GM23338 (cell line): ENCODE data around the gene ZNF532. TPM values are rescaled to one million over a fixed set of nuclear protein-coding genes. Genes with fewer than 3 reads are reported as not detected.
A peak's percentile ranks its signal among the peaks of the same experiment; 100 is the strongest.

Experiments used
- ATAC-seq: fragments of 200-7000 bp; cut with Tn5 transposase; 3 replicates; pipeline ENCODE4 v1.9.1; 2020
- DNase-seq: peaks from one replicate; pipeline ENCODE4 v3.0.0-alpha.2; 2015; ENCODE audit warnings: low spot score
- H2AFZ ChIP-seq: fragments of 200-600 bp; sonication (generic); 2 replicates; pipeline ENCODE4 v1.8.0; 2016; ENCODE audit warnings: antibody characterized with exemption, mild to moderate bottlenecking, moderate library complexity
- H3F3A ChIP-seq: fragments of 200-600 bp; sonication (generic); replicated peaks from 2 replicates; pipeline ENCODE4 v1.8.0; 2017; ENCODE audit warnings: antibody characterized with exemption, mixed run types, low read depth
- H3K27ac ChIP-seq: fragments of 200-600 bp; sonication (generic); 2 replicates; pipeline ENCODE4 v1.6.1; 2016; ENCODE audit warnings: low read depth
- H3K27me3 ChIP-seq: fragments of 200-600 bp; sonication (generic); 2 replicates; pipeline ENCODE4 v1.8.0; 2016; ENCODE audit warnings: mild to moderate bottlenecking, mixed run types, moderate library complexity; ENCODE audit not compliant: insufficient read depth
- H3K36me3 ChIP-seq: fragments of 200-600 bp; sonication (generic); 2 replicates; pipeline ENCODE4 v1.8.0; 2016; ENCODE audit warnings: mild to moderate bottlenecking; ENCODE audit not compliant: insufficient read depth
- H3K4me1 ChIP-seq: fragments of 200-600 bp; sonication (generic); 2 replicates; pipeline ENCODE4 v1.8.0; 2016; ENCODE audit warnings: mild to moderate bottlenecking, moderate library complexity; ENCODE audit not compliant: insufficient read depth
- H3K4me2 ChIP-seq: fragments of 200-600 bp; sonication (generic); 2 replicates; pipeline ENCODE4 v1.7.1; 2017; ENCODE audit warnings: mixed run types
- H3K4me3 ChIP-seq: fragments of 200-600 bp; sonication (generic); 2 replicates; pipeline ENCODE4 v1.6.1; 2016; ENCODE audit warnings: mixed run types
- H3K79me2 ChIP-seq: fragments of 200-600 bp; sonication (generic); replicated peaks from 2 replicates; pipeline ENCODE4 v1.8.0; 2017; ENCODE audit warnings: mild to moderate bottlenecking; ENCODE audit not compliant: insufficient read depth
- H3K9me2 ChIP-seq: fragments of 200-600 bp; sonication (generic); 2 replicates; pipeline ENCODE4 v1.8.0; 2017; ENCODE audit not compliant: insufficient read depth
- H4K20me1 ChIP-seq: fragments of 200-600 bp; sonication (generic); replicated peaks from 2 replicates; pipeline ENCODE4 v1.8.0; 2017; ENCODE audit warnings: mild to moderate bottlenecking; ENCODE audit not compliant: insufficient read depth
- H3K27ac Mint-ChIP-seq: 2 replicates; pipeline ENCODE4 v1.8.0; 2020; ENCODE audit warnings: inconsistent platforms, mild to moderate bottlenecking, moderate library complexity, mixed read lengths
- H3K27me3 Mint-ChIP-seq: 3 replicates; pipeline ENCODE4 v1.8.0; 2022; ENCODE audit warnings: low read depth, mild to moderate bottlenecking, moderate library complexity, mixed read lengths, inconsistent platforms; ENCODE audit not compliant: insufficient read depth, poor library complexity
- H3K36me3 Mint-ChIP-seq: 3 replicates; pipeline ENCODE4 v1.8.0; 2021; ENCODE audit warnings: low read depth, mild to moderate bottlenecking, inconsistent platforms, moderate library complexity, mixed read lengths
- H3K4me1 Mint-ChIP-seq: 3 replicates; pipeline ENCODE4 v1.8.0; 2020; ENCODE audit warnings: mild to moderate bottlenecking, inconsistent platforms, mixed read lengths
- H3K4me3 Mint-ChIP-seq: 3 replicates; pipeline ENCODE4 v1.8.0; 2021; ENCODE audit warnings: moderate library complexity, mild to moderate bottlenecking, inconsistent platforms, mixed read lengths
- H3K9me3 Mint-ChIP-seq: 3 replicates; pipeline ENCODE4 v1.8.0; 2020; ENCODE audit warnings: moderate library complexity, mild to moderate bottlenecking, inconsistent platforms, mixed read lengths
- CREB1 ChIP-seq: fragments of 250-450 bp; sonication (Bioruptor Pico); IDR thresholded peaks from 2 replicates; pipeline ENCODE4 v1.5.0; 2020; ENCODE audit warnings: low read depth, mild to moderate bottlenecking, moderate library complexity
- EZH2 ChIP-seq: fragments of 200-600 bp; sonication (generic); IDR thresholded peaks from one replicate; pipeline ENCODE4 v1.8.0; 2017; ENCODE audit warnings: antibody characterized with exemption, mild to moderate bottlenecking, low read depth; ENCODE audit not compliant: unreplicated experiment
- EZH2phosphoT487 ChIP-seq: fragments of 200-600 bp; sonication (generic); IDR thresholded peaks from one replicate; pipeline ENCODE4 v1.8.1; 2018; ENCODE audit warnings: antibody characterized with exemption; ENCODE audit not compliant: unreplicated experiment
- POLR2AphosphoS5 ChIP-seq: IDR thresholded peaks from 2 replicates; pipeline ENCODE4 v1.6.1; 2016; ENCODE audit warnings: antibody characterized with exemption, low read depth
- STAT1 ChIP-seq: IDR thresholded peaks from one replicate; pipeline ENCODE4 v1.6.1; 2016; ENCODE audit warnings: antibody characterized with exemption; ENCODE audit not compliant: unreplicated experiment
- ZNF331 ChIP-seq: fragments of 250-450 bp; sonication (Bioruptor Pico); IDR thresholded peaks from 2 replicates; pipeline ENCODE4 v1.5.0; 2020; ENCODE audit warnings: low read depth, mild to moderate bottlenecking, moderate library complexity
- ZNF462 ChIP-seq: fragments of 250-450 bp; sonication (Bioruptor Pico); IDR thresholded peaks from 2 replicates; pipeline ENCODE4 v1.5.0; 2020; ENCODE audit warnings: mild to moderate bottlenecking, moderate library complexity
- polyA plus RNA-seq: library from polyadenylated mRNA; unstranded; fragments of >200 nt; fragmentation: Nextera tagmentation; extraction: Ambion mirVana; gene quantifications from 2 replicates; pipeline ENCODE4 v1.2.1, GENCODE V29; 2016
- total RNA-seq: library from RNA; depleted of rRNA; stranded (reverse); fragments of >200 nt; shearing (Covaris generic); gene quantifications from 2 replicates; pipeline ENCODE4 v1.2.3, GENCODE V29; 2014

The ZNF532 gene
- total and polyA plus RNA-seq, 2 experiments from 2014 or later: 51.5 to 225 TPM

DNA sequence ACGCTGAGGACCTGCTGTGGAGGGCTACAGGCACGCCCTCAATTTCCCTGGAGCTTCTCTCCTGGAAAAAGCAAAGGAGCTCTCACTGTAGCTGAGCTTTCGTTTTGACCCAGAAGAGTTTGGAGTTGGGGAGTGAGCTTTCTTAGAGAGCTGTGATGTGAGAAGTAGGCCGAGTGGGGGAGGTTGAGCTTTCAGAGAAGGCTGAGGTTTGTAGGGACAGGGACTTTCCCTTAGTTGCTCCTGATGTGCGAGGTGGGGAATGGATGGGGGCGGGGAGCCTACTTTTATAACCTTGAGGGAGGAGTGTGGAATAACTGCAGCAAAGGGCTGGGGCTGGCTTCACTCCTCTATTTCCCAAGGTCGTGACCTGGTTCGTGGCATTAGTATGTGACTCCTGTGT, 47.1 kb downstream of the ZNF532 start (continued):
- TF ChIP-seq ZNF462 (no peak), ZNF331 (CRISPR knock-in tag) (no peak), EZH2phosphoT487 (no peak), STAT1 (no peak), EZH2 (no peak), CREB1 (no peak), POLR2AphosphoS5 (no peak)

- Histone ChIP-seq H3K36me3 (peaks cover 14% of the 10 kb centered on the region; the same call in 1 of the 2 replicates), H3F3A (peaks cover 19% of the 10 kb centered on the region), H4K20me1 (peaks cover 60% of the 10 kb centered on the region), H3K9me2 (no peaks in the 10 kb centered on the region), H3K27ac (peak overlapping the region; percentile 73), H3K4me2 (peak overlapping the region; percentile 54), H3K4me3 (no peak overlapping the region), H3K79me2 (peaks cover 100% of the 10 kb centered on the region), H3K4me1 (peaks cover 68% of the 10 kb centered on the region), H3K27me3 (no peaks in the 10 kb centered on the region), H2AFZ (no peak overlapping the region)
- ATAC-seq: peak; percentile 13; the same call in 2 of the 3 replicates
- Mint-ChIP-seq H3K27ac (peak overlapping the region; percentile 88), H3K4me1 (peaks cover 87% of the 10 kb centered on the region), H3K4me3 (no peak overlapping the region; the same call in 2 of the 3 replicates), H3K36me3 (peaks cover 72% of the 10 kb centered on the region), H3K9me3 (no peaks in the 10 kb centered on the region), H3K27me3 (peaks cover 13% of the 10 kb centered on the region)
- DNase-seq: peak; percentile 49
- no peak for TF ChIP-seq ZNF462
Measured at GRCh38 chr18:58915006-58915799, 50.5 kb downstream of the ZNF532 start.
